ENCODE measurements around the gene MRPL37. TPM values are rescaled to one million over a fixed set of nuclear protein-coding genes. Genes with fewer than 3 reads are reported as not detected.
A peak's percentile ranks its signal among the peaks of the same experiment; 100 is the strongest.

Gene MRPL37
- polyA plus RNA-seq, 1 of the 3 experiments (the other 2 are of a cell fraction) = 11.3 TPM

DNA sequence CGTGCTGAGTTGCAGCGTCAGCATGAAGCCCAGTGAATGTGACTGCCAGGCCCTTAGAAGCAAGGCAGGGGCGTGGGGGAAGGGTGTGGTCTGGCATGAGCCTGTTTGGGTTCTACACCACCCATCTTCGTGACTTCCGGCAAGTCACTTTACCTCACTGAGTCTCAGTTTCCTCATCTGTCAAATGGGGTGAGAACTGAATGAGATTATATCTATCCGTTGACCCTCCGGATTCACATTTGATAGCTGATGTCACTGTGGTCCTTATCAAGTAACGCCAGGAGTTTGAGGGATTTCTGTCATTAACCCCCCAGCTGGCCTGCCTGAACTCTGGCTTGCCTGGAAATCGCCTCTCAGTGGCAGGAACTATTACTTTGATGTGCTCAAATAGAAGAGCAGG is 15.6 kb downstream of the MRPL37 start:
- 96% methylated on average over 9 of the region's 9 CpGs for WGBS (ENCODE audit: low lambda C conversion rate)
- H3K27me3 ChIP-seq (ENCODE audit: insufficient read depth) = no peaks in the 10 kb centered on the region
- ChIA-PET CTCF (interaction anchor here (1.5 kb wide), 1 partner anchor 274 kb away, joined by 3 read pairs; no protein-coding TSS in a partner anchor), POLR2A (no interaction called here)
- no peak overlapping the region for H3K27ac ChIP-seq (ENCODE audit: low read depth in 2 of 2, low read length in 1 of 2)
- no peaks in the 10 kb centered on the region for H3K9me2 ChIP-seq
- no peak overlapping the region for H2AFZ ChIP-seq (ENCODE audit: low read depth)
- H3K9ac ChIP-seq = no peak overlapping the region
- H3K4me1 ChIP-seq (ENCODE audit: control insufficient read depth in 1 of 2, insufficient read depth in 2 of 2, low read depth in 1 of 2, low read length in 1 of 2) = peaks cover 0 to 16% of the 10 kb centered on the region in 2 experiments; a peak in 1 of 4 replicates
- H4K20me1 ChIP-seq (ENCODE audit: insufficient read depth) = no peaks in the 10 kb centered on the region
- peaks cover 34 to 82% of the 10 kb centered on the region in 2 experiments for H3K36me3 ChIP-seq (replicated peaks in 1 of 2; ENCODE audit: control insufficient read depth in 1 of 2, insufficient read depth in 2 of 2, low read length in 1 of 2)
- no peak for DNase-seq
- no peak overlapping the region for H3K4me2 ChIP-seq
- no peaks in the 10 kb centered on the region for H3K9me3 ChIP-seq
- no peak for TF ChIP-seq FOSL2 (IDR thresholded peaks at IDR 0.05; ENCODE audit: borderline replicate concordance, low read depth)
- no peak for TF ChIP-seq SIN3A (IDR thresholded peaks at IDR 0.05; ENCODE audit: borderline replicate concordance, low read depth, low read length)
- no peaks in the 10 kb centered on the region for H3K79me2 ChIP-seq (ENCODE audit: insufficient read depth)
- peaks cover 3% of the 10 kb centered on the region for H3F3A ChIP-seq (replicated peaks; ENCODE audit: insufficient read depth)
- no peak overlapping the region for H3K4me3 ChIP-seq (ENCODE audit: low read depth in 2 of 2, low read length in 1 of 2)

DNA sequence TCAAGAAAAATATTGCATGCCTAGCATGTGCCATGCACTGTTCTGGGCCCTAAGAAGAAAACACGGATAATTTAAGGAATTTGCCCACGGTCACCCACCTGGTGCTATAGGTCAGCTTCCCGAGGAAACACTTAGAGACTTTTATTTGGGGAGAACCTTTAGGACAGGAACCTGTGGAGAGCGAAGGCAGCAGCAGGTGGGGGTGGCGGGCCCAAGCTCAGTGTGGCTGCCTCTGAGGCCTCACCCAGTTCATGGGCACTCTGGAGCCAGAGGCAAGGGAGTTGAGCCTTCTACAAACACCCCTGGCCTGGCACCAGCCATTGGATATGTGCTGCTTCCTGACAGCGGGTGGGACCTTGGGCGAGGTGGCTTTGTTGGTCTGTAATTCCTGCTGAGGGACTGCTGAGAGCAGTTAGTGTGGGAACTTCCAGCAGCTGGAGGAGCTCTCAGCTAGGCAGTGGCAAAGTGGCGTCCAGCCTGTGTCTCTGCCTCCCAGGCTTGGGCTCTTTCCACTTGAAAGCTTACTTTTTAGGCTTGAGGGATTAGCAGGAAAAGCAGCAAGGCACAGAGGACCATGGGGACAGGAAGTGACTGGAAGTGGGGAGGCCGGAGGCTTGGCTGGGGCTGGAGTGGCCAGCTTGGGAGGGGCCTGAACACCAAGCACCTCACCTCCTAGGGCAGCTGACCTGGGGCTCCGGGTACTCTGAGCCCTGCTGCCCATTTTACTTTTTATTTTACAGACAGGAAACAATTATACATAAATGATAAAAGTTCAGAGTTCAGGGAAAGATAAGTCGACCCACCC is 19.1 kb downstream of the MRPL37 start:
- Histone ChIP-seq H3K36me3 (replicated peaks in 1 of 2; ENCODE audit: control insufficient read depth in 1 of 2, insufficient read depth in 2 of 2, low read length in 1 of 2) (peaks cover 10 to 50% of the 10 kb centered on the region in 2 experiments), H3K4me2 (no peak overlapping the region), H4K20me1 (ENCODE audit: insufficient read depth) (no peaks in the 10 kb centered on the region), H3F3A (replicated peaks; ENCODE audit: insufficient read depth) (peaks cover 10% of the 10 kb centered on the region), H3K27ac (ENCODE audit: low read depth in 2 of 2, low read length in 1 of 2) (peak overlapping the region; percentile 26 to 51; a peak in 3 of 4 replicates), H3K27me3 (ENCODE audit: insufficient read depth) (no peaks in the 10 kb centered on the region), H2AFZ (ENCODE audit: low read depth) (no peak overlapping the region), H3K9ac (no peak overlapping the region), H3K79me2 (ENCODE audit: insufficient read depth) (no peaks in the 10 kb centered on the region), H3K9me3 (no peaks in the 10 kb centered on the region), H3K4me1 (ENCODE audit: control insufficient read depth in 1 of 2, insufficient read depth in 2 of 2, low read depth in 1 of 2, low read length in 1 of 2) (peaks cover 0 to 41% of the 10 kb centered on the region in 2 experiments; a peak in 1 of 4 replicates), H3K4me3 (ENCODE audit: low read depth in 2 of 2, low read length in 1 of 2) (no peak overlapping the region), H3K9me2 (no peaks in the 10 kb centered on the region)
- ChIA-PET POLR2A (no interaction called here), CTCF (interaction anchor here (1.1 to 1.6 kb wide), 3 partner anchors 18 to 270 kb away, joined by 3 to 4 read pairs (median 4); no protein-coding TSS in a partner anchor)
- DNase-seq = no peak
- WGBS (ENCODE audit: low lambda C conversion rate) = 91% methylated on average over 8 of the region's 11 CpGs
- TF ChIP-seq TEAD4 (IDR thresholded peaks at IDR 0.05; ENCODE audit: borderline replicate concordance, insufficient read depth) (no peak), GABPA (IDR thresholded peaks at IDR 0.05; ENCODE audit: low read depth) (no peak), RAD21 (IDR thresholded peaks at IDR 0.05; ENCODE audit: low read length) (peak; percentile 44)

DNA sequence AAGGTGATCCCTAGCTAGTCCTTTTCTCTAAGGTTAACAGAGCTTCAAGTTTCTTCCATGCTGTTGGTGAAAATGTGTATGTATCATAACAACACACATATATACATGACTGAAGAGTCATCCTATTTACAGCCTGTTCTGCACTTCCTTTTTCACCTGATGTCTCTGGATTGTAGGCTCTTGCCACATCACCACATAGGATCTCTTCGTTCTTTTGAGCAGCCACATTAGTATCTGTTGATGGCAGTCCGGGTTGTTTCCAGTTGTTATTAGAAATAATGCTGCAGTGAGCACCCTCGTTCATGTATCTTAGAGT is 19.7 kb downstream of the MRPL37 start:
- Histone ChIP-seq H2AFZ (ENCODE audit: low read depth) (no peak overlapping the region), H3K9ac (no peak overlapping the region), H3K4me3 (ENCODE audit: low read depth in 2 of 2, low read length in 1 of 2) (no peak overlapping the region), H3K9me2 (no peaks in the 10 kb centered on the region), H3K79me2 (ENCODE audit: insufficient read depth) (no peaks in the 10 kb centered on the region), H4K20me1 (ENCODE audit: insufficient read depth) (no peaks in the 10 kb centered on the region), H3K36me3 (replicated peaks in 1 of 2; ENCODE audit: control insufficient read depth in 1 of 2, insufficient read depth in 2 of 2, low read length in 1 of 2) (peaks cover 10 to 44% of the 10 kb centered on the region in 2 experiments), H3F3A (replicated peaks; ENCODE audit: insufficient read depth) (peaks cover 10% of the 10 kb centered on the region), H3K27me3 (ENCODE audit: insufficient read depth) (no peaks in the 10 kb centered on the region), H3K4me2 (no peak overlapping the region), H3K9me3 (no peaks in the 10 kb centered on the region), H3K4me1 (ENCODE audit: control insufficient read depth in 1 of 2, insufficient read depth in 2 of 2, low read depth in 1 of 2, low read length in 1 of 2) (peaks cover 0 to 47% of the 10 kb centered on the region in 2 experiments; a peak in 1 of 4 replicates), H3K27ac (ENCODE audit: low read depth in 2 of 2, low read length in 1 of 2) (peak overlapping the region in 1 of 2 experiments; percentile 26; a peak in 2 of 4 replicates)
- no peak for DNase-seq
- 86% methylated on average over 3 of the region's 3 CpGs for WGBS (ENCODE audit: low lambda C conversion rate)
- ChIA-PET POLR2A (interaction anchor here (1.2 kb wide), 1 partner anchor 20 kb away, joined by 4 read pairs; the partner anchor contains the start of genes CYB5RL and MRPL37), CTCF (interaction anchor here (1.1 to 1.6 kb wide), 4 partner anchors 19 to 270 kb away, joined by 3 to 4 read pairs (median 3); no protein-coding TSS in a partner anchor)
- no peak for TF ChIP-seq SMC3 (IDR thresholded peaks at IDR 0.05; ENCODE audit: low read depth, low read length)
- TF ChIP-seq TAF1 (IDR thresholded peaks at IDR 0.05; ENCODE audit: borderline replicate concordance, low read depth, low read length) = no peak
- TF ChIP-seq, protein P1, sequence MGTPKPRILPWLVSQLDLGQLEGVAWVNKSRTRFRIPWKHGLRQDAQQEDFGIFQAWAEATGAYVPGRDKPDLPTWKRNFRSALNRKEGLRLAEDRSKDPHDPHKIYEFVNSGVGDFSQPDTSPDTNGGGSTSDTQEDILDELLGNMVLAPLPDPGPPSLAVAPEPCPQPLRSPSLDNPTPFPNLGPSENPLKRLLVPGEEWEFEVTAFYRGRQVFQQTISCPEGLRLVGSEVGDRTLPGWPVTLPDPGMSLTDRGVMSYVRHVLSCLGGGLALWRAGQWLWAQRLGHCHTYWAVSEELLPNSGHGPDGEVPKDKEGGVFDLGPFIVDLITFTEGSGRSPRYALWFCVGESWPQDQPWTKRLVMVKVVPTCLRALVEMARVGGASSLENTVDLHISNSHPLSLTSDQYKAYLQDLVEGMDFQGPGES (IDR thresholded peaks at IDR 0.05; ENCODE audit: low read depth, low read length) = no peak
- TF ChIP-seq MXI1 (IDR thresholded peaks at IDR 0.05; ENCODE audit: low read depth, low read length) = no peak
- no peak for TF ChIP-seq POLR2AphosphoS5 (IDR thresholded peaks at IDR 0.05; ENCODE audit: low read depth, low read length)
- TF ChIP-seq GATA2 (CRISPR knock-in tag; IDR thresholded peaks at IDR 0.05) = no peak
- no peak for TF ChIP-seq JUND (IDR thresholded peaks at IDR 0.05)
- no peak for TF ChIP-seq CHD2 (IDR thresholded peaks at IDR 0.05; ENCODE audit: low read length, partially characterized antibody)
- TF ChIP-seq NFIC (IDR thresholded peaks at IDR 0.05; ENCODE audit: borderline replicate concordance) = no peak
- TF ChIP-seq GABPA (IDR thresholded peaks at IDR 0.05; ENCODE audit: low read depth) = no peak
- TF ChIP-seq TCF12 (IDR thresholded peaks at IDR 0.05) = no peak
- TF ChIP-seq, protein P2, sequence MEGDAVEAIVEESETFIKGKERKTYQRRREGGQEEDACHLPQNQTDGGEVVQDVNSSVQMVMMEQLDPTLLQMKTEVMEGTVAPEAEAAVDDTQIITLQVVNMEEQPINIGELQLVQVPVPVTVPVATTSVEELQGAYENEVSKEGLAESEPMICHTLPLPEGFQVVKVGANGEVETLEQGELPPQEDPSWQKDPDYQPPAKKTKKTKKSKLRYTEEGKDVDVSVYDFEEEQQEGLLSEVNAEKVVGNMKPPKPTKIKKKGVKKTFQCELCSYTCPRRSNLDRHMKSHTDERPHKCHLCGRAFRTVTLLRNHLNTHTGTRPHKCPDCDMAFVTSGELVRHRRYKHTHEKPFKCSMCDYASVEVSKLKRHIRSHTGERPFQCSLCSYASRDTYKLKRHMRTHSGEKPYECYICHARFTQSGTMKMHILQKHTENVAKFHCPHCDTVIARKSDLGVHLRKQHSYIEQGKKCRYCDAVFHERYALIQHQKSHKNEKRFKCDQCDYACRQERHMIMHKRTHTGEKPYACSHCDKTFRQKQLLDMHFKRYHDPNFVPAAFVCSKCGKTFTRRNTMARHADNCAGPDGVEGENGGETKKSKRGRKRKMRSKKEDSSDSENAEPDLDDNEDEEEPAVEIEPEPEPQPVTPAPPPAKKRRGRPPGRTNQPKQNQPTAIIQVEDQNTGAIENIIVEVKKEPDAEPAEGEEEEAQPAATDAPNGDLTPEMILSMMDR (IDR thresholded peaks at IDR 0.05) = no peak
- TF ChIP-seq, protein P3, sequence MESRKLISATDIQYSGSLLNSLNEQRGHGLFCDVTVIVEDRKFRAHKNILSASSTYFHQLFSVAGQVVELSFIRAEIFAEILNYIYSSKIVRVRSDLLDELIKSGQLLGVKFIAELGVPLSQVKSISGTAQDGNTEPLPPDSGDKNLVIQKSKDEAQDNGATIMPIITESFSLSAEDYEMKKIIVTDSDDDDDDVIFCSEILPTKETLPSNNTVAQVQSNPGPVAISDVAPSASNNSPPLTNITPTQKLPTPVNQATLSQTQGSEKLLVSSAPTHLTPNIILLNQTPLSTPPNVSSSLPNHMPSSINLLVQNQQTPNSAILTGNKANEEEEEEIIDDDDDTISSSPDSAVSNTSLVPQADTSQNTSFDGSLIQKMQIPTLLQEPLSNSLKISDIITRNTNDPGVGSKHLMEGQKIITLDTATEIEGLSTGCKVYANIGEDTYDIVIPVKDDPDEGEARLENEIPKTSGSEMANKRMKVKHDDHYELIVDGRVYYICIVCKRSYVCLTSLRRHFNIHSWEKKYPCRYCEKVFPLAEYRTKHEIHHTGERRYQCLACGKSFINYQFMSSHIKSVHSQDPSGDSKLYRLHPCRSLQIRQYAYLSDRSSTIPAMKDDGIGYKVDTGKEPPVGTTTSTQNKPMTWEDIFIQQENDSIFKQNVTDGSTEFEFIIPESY (IDR thresholded peaks at IDR 0.05; ENCODE audit: borderline replicate concordance, low read depth) = no peak

Measured in SK-N-SH (cell line).